Measurements from ENCODE around the gene TIMM17A. TPM values are rescaled to one million over a fixed set of nuclear protein-coding genes. Genes with fewer than 3 reads are reported as not detected.
A peak's percentile ranks its signal among the peaks of the same experiment; 100 is the strongest.

The TIMM17A gene
- total and polyA plus RNA-seq, 2 of the 4 experiments (the other 2 are of a cell fraction), result 80.4 to 87.3 TPM

- Histone ChIP-seq H2AK9ac (replicated peaks; ENCODE audit: low read depth, low read length, poor library complexity) (peak within 1 kb of the TSS; percentile 97), H3K4me3 (ENCODE audit: insufficient read depth, low read depth, low read length) (peak within 1 kb of the TSS; percentile 72), H3K79me1 (ENCODE audit: low read depth in 1 of 2, low read length in 2 of 2) (peaks cover 17 to 59% of the 10 kb centered on the region in 2 experiments), H3K9ac (ENCODE audit: low read depth, low read length) (peak within 1 kb of the TSS; percentile 94), H2BK20ac (ENCODE audit: low read depth, low read length) (peak within 1 kb of the TSS; percentile 73), H2BK120ac (ENCODE audit: low read depth, low read length) (peak within 1 kb of the TSS; percentile 92), H3K4me1 (ENCODE audit: control insufficient read depth, insufficient read depth, low read length) (peaks cover 26% of the 10 kb centered on the region), H3K56ac (ENCODE audit: extremely low read depth, insufficient read depth, low read length) (peak within 1 kb of the TSS; percentile 99), H4K91ac (ENCODE audit: insufficient read depth, low read depth, low read length) (peak within 1 kb of the TSS; percentile 98), H2AK5ac (ENCODE audit: low read depth, low read length) (peak within 1 kb of the TSS; percentile 94), H3K4me2 (ENCODE audit: low read depth, low read length) (peak within 1 kb of the TSS; percentile 83), H4K8ac (ENCODE audit: low read depth in 2 of 2, low read length in 2 of 2) (peak within 1 kb of the TSS; percentile 94 to 95), H3K9me3 (ENCODE audit: control insufficient read depth, insufficient read depth, low read length) (no peaks in the 10 kb centered on the region), H3K36me3 (ENCODE audit: control insufficient read depth, insufficient read depth, low read length) (peaks cover 3% of the 10 kb centered on the region; the same call in 1 of the 2 replicates), H3K14ac (replicated peaks; ENCODE audit: low read depth, low read length) (peak within 1 kb of the TSS; percentile 97), H3K4ac (ENCODE audit: low read depth, low read length) (peak within 1 kb of the TSS; percentile 96), H3K27ac (ENCODE audit: insufficient read depth, low read length) (peak within 1 kb of the TSS; percentile 91), H4K5ac (ENCODE audit: low read depth, low read length) (peak within 1 kb of the TSS; percentile 91), H3K9me1 (ENCODE audit: insufficient read depth, low read length) (peaks cover 22% of the 10 kb centered on the region), H3K27me3 (ENCODE audit: control insufficient read depth, insufficient read depth, low read length) (no peaks in the 10 kb centered on the region), H3K23ac (ENCODE audit: low read depth, low read length) (peak within 1 kb of the TSS; percentile 99), H2BK15ac (ENCODE audit: low read depth, low read length) (peak within 1 kb of the TSS; percentile 86; the same call in 2 of the 3 replicates), H3K18ac (ENCODE audit: low read depth, low read length) (peak within 1 kb of the TSS; percentile 90), H2BK5ac (ENCODE audit: low read depth, low read length, poor library complexity, severe bottlenecking) (peak within 1 kb of the TSS; percentile 92), H2AFZ (replicated peaks; ENCODE audit: low read length, poor library complexity) (peak within 1 kb of the TSS; percentile 86), H4K20me1 (ENCODE audit: insufficient read depth, low read length) (peaks cover 23% of the 10 kb centered on the region)
- DNase-seq, result peak; percentile 98
- intact Hi-C loops (cut with micrococcal nuclease) (loop anchor here (1.0 to 2.0 kb wide), 2 partner anchors 30 to 50 kb away; no protein-coding TSS in a partner anchor), dilution Hi-C loops (cut with HindIII; ENCODE audit: low sequenced_read_pairs, unreplicated experiment) (no loop called here), in situ Hi-C loops (cut with MboI; ENCODE audit: low sequenced_read_pairs) (no loop called here)
- 2% methylated on average over 9 of the region's 28 CpGs; no CpG with 5 or more reads in 1 of the 2 experiments for whole genome bisulfite sequencing, 2 experiments (ENCODE audit: extremely low coverage in 2 of 2, insufficient read length in 1 of 2)
- no TSS peak for BruUV-seq (replicated peaks)
- peak; percentile 94 for ATAC-seq (ENCODE audit: low read depth)
- ChIA-PET POLR2A (ENCODE audit: unreplicated experiment) (interaction anchor here (0.7 to 2.9 kb wide), 5 partner anchors 8 to 50 kb away, joined by 4 to 24 read pairs (median 5); no protein-coding TSS in a partner anchor), CTCF (interaction anchor here (0.5 to 3.6 kb wide), 6 partner anchors 8 to 191 kb away, joined by 3 to 27 read pairs (median 4); no protein-coding TSS in a partner anchor)
- TF ChIP-seq, protein P1, sequence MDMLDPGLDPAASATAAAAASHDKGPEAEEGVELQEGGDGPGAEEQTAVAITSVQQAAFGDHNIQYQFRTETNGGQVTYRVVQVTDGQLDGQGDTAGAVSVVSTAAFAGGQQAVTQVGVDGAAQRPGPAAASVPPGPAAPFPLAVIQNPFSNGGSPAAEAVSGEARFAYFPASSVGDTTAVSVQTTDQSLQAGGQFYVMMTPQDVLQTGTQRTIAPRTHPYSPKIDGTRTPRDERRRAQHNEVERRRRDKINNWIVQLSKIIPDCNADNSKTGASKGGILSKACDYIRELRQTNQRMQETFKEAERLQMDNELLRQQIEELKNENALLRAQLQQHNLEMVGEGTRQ (IDR thresholded peaks at IDR 0.05; ENCODE audit: low read depth, low read length), result peak; percentile 38; the same call in 1 of the 2 replicates
- TF ChIP-seq MAFK (IDR thresholded peaks at IDR 0.05; ENCODE audit: low read depth, low read length) (no peak), RCOR1 (IDR thresholded peaks at IDR 0.05; ENCODE audit: insufficient replicate concordance, low read length) (no peak), MAZ (IDR thresholded peaks at IDR 0.05; ENCODE audit: borderline replicate concordance, low read depth, low read length) (peak; percentile 59; the same call in 1 of the 2 replicates), RAD21 (IDR thresholded peaks at IDR 0.05; ENCODE audit: low read length) (no peak), RFX5 (IDR thresholded peaks at IDR 0.05; ENCODE audit: low read depth, low read length) (no peak), POLR2A (IDR thresholded peaks at IDR 0.05; ENCODE audit: low read depth, low read length) (peak; percentile 88), SMC3 (IDR thresholded peaks at IDR 0.05; ENCODE audit: low read depth, low read length) (no peak), CHD1 (IDR thresholded peaks at IDR 0.05; ENCODE audit: low read depth, low read length) (no peak), ELK1 (IDR thresholded peaks at IDR 0.05; ENCODE audit: borderline replicate concordance, low read depth, low read length) (no peak), NFE2L2 (IDR thresholded peaks at IDR 0.05; ENCODE audit: low read depth, low read length) (no peak), FOS (IDR thresholded peaks at IDR 0.05; ENCODE audit: low read depth, low read length) (no peak), BHLHE40 (IDR thresholded peaks at IDR 0.05; ENCODE audit: low read depth, low read length) (peak; percentile 61; the same call in 1 of the 2 replicates)
- TF ChIP-seq, protein P2, sequence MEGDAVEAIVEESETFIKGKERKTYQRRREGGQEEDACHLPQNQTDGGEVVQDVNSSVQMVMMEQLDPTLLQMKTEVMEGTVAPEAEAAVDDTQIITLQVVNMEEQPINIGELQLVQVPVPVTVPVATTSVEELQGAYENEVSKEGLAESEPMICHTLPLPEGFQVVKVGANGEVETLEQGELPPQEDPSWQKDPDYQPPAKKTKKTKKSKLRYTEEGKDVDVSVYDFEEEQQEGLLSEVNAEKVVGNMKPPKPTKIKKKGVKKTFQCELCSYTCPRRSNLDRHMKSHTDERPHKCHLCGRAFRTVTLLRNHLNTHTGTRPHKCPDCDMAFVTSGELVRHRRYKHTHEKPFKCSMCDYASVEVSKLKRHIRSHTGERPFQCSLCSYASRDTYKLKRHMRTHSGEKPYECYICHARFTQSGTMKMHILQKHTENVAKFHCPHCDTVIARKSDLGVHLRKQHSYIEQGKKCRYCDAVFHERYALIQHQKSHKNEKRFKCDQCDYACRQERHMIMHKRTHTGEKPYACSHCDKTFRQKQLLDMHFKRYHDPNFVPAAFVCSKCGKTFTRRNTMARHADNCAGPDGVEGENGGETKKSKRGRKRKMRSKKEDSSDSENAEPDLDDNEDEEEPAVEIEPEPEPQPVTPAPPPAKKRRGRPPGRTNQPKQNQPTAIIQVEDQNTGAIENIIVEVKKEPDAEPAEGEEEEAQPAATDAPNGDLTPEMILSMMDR (conservative IDR thresholded peaks at IDR 0.05; ENCODE audit: low read depth, low read length), result no peak; the same call in 1 of the 2 replicates
These were observed 8.9 kb upstream of the TIMM17A start, which contains the start of gene LMOD1 for GRCh38 chr1:201946224-201946908. Gene LMOD1, minus strand, starts transcription at chr1:201946548. Its CDS starts 208 bp downstream, at chr1:201946340.

All from IMR-90 (cell line).